K562 (cell line): ENCODE measurements around the gene NAV2. TPM values are rescaled to one million over a fixed set of nuclear protein-coding genes. Genes with fewer than 3 reads are reported as not detected.

Experiments
- ATAC-seq: fragments of 200-7000 bp; cut with Tn5 transposase; 3 replicates; pipeline ENCODE4 v1.9.1; 2020; ENCODE audit warnings: moderate library complexity
- BruUV-seq: library from RNA; stranded (reverse); fragments of 400-500 nt; replicated peaks from 2 replicates; lab custom pipeline; 2021; lab: Mats Ljungman, UMichigan
- CTCF ChIA-PET: fragments of 300-600 bp; formaldehyde crosslinking; extraction: SDS; loops from one replicate; lab custom pipeline; 2021; ENCODE audit warnings: low intra/inter-chr PET ratio; lab: Yijun Ruan, JAX
- POLR2A ChIA-PET: fragments of 300-600, 350-650 bp; sonication (Branson Sonifier 250); formaldehyde crosslinking; extraction: SDS; loops from one replicate; lab custom pipeline; 2021; ENCODE audit warnings: antibody characterized with exemption, inconsistent platforms; lab: Yijun Ruan, JAX
- DNase-seq, 4 experiments: peaks; one replicate each; pipeline versions ENCODE4 v3.0.0 to v3.0.0-alpha.2; 2011 to 2018; ENCODE audit warnings: low spot score in 3 of 4, mixed read lengths in 3 of 4; ENCODE audit errors: extremely low read depth in 1 of 4
- FAIRE-seq: peaks from 2 replicates; lab custom pipeline; 2011; peaks lifted over from hg19 to GRCh38; lab: Jason Lieb, UNC
- H2AFZ ChIP-seq: 2 replicates; pipeline ENCODE4 v1.6.0; 2011; ENCODE audit warnings: low read depth, low read length, control low read depth, inconsistent platforms
- H3K27ac ChIP-seq: fragments of 200-600 bp; 3 replicates; pipeline ENCODE4 v1.8.0; 2011; ENCODE audit warnings: low read depth, mild to moderate bottlenecking, control low read depth, inconsistent platforms, low read length, moderate library complexity, mixed read lengths; ENCODE audit errors: extremely low read depth
- H3K27me3 ChIP-seq, 2 experiments: fragments of 300-600 bp in 1 of 2; 2 replicates in 1 of 2; 3 replicates in 1 of 2; pipeline versions ENCODE4 v1.6.0 to v1.8.0; 2011; ENCODE audit warnings: inconsistent platforms in 2 of 2, low read length in 2 of 2, mild to moderate bottlenecking in 1 of 2, mixed read lengths in 1 of 2, moderate library complexity in 1 of 2; ENCODE audit not compliant: control insufficient read depth in 2 of 2, insufficient read depth in 2 of 2
- H3K36me3 ChIP-seq: fragments of 300-600 bp; 3 replicates; pipeline ENCODE4 v1.8.0; 2011; ENCODE audit warnings: mild to moderate bottlenecking, low read length, inconsistent platforms; ENCODE audit not compliant: control insufficient read depth, insufficient read depth
- H3K4me1 ChIP-seq, 2 experiments: fragments of 200-600 bp in 1 of 2; replicated peaks in 1 of 2; 2 replicates in 1 of 2; 3 replicates in 1 of 2; pipeline versions ENCODE4 v1.5.1 to v1.8.0; 2011; ENCODE audit warnings: inconsistent platforms in 2 of 2, low read length in 2 of 2, mild to moderate bottlenecking in 1 of 2, mixed read lengths in 1 of 2, moderate library complexity in 1 of 2; ENCODE audit not compliant: control insufficient read depth in 2 of 2, insufficient read depth in 2 of 2
- H3K4me2 ChIP-seq: 2 replicates; pipeline ENCODE4 v1.6.1; 2011; ENCODE audit warnings: low read length, control low read depth, inconsistent platforms, mixed read lengths; ENCODE audit not compliant: insufficient read depth
- H3K4me3 ChIP-seq: fragments of 200-600 bp; sonication (generic), shearing (Covaris generic); 2 replicates; pipeline ENCODE4 v1.5.1; 2016; ENCODE audit warnings: control low read depth, inconsistent platforms
- H3K79me2 ChIP-seq: fragments of 200-600 bp; 3 replicates; pipeline ENCODE4 v1.8.0; 2011; ENCODE audit warnings: low read length, inconsistent platforms; ENCODE audit not compliant: control insufficient read depth, insufficient read depth
- H3K9ac ChIP-seq, 2 experiments: 2 replicates each; pipeline versions ENCODE4 v1.6.0 to v1.6.1; 2011; ENCODE audit warnings: low read depth in 2 of 2, low read length in 2 of 2, control low read depth in 1 of 2, inconsistent platforms in 1 of 2, mild to moderate bottlenecking in 1 of 2, mixed read lengths in 1 of 2; ENCODE audit not compliant: insufficient read depth in 1 of 2
- H3K9me1 ChIP-seq: one replicate; pipeline ENCODE4 v1.6.0; 2011; ENCODE audit warnings: inconsistent platforms, mild to moderate bottlenecking, low read length, moderate library complexity; ENCODE audit not compliant: control insufficient read depth, insufficient read depth
- H3K9me3 ChIP-seq: replicated peaks from 2 replicates; pipeline ENCODE4 v1.5.1; 2011; ENCODE audit warnings: low read depth, low read length, inconsistent platforms; ENCODE audit not compliant: control insufficient read depth, insufficient read depth
- H4K20me1 ChIP-seq: replicated peaks from 2 replicates; pipeline ENCODE4 v1.6.1; 2011; ENCODE audit warnings: low read length, inconsistent platforms, mixed read lengths; ENCODE audit not compliant: control insufficient read depth, insufficient read depth
- CEBPG ChIP-seq, 3 experiments: fragments of 200-800 bp in 1 of 3; sonication (Bioruptor generic) in 1 of 3; sonication (generic) in 1 of 3; formaldehyde crosslinking in 1 of 3; IDR thresholded peaks in 2 of 3; conservative IDR thresholded peaks in 1 of 3; 2 replicates each; pipeline versions ENCODE4 v1.6.1 to v1.8.0; 2016 to 2022; ENCODE audit warnings: missing compliant biosample characterization in 2 of 3, missing genetic modification characterization in 2 of 3, mild to moderate bottlenecking in 1 of 3, missing genetic modification reagents in 1 of 3
- ETV1 ChIP-seq: fragments of 450-650 bp; conservative IDR thresholded peaks from 2 replicates; pipeline ENCODE4 v1.6.1; 2016; ENCODE audit warnings: missing genetic modification characterization, control low read depth, low read depth, missing compliant biosample characterization
- KLF1 ChIP-seq: fragments of 450-650 bp; IDR thresholded peaks from 2 replicates; pipeline ENCODE4 v1.6.1; 2016; ENCODE audit warnings: missing genetic modification characterization, missing compliant biosample characterization
- MYC ChIP-seq, 2 experiments: fragments of 250-450 bp in 1 of 2; sonication (Bioruptor Pico) in 1 of 2; IDR thresholded peaks; 2 replicates each; pipeline versions ENCODE4 v1.5.1 to v1.6.1; 2012 to 2021; ENCODE audit warnings: low read depth in 2 of 2, borderline replicate concordance in 1 of 2, improper control_type of control experiment in 1 of 2, low read length in 1 of 2, mild to moderate bottlenecking in 1 of 2, moderate library complexity in 1 of 2
- NFIX ChIP-seq: fragments of 250-450 bp; sonication (Bioruptor Pico); IDR thresholded peaks from 2 replicates; pipeline ENCODE4 v1.4.0; 2020; ENCODE audit warnings: low read depth, mild to moderate bottlenecking, moderate library complexity
- TEAD4 ChIP-seq, 2 experiments: sonication (generic) in 1 of 2; formaldehyde crosslinking in 1 of 2; IDR thresholded peaks; 2 replicates each; pipeline versions ENCODE4 v1.6.1 to v1.8.0; 2012 to 2022; ENCODE audit warnings: borderline replicate concordance in 1 of 2, inconsistent platforms in 1 of 2, low read length in 1 of 2, mild to moderate bottlenecking in 1 of 2, missing genetic modification reagents in 1 of 2
- USF2 ChIP-seq: sonication (generic); formaldehyde crosslinking; IDR thresholded peaks from 2 replicates; pipeline ENCODE4 v1.5.0; 2020; ENCODE audit warnings: missing genetic modification reagents
- ZHX1 ChIP-seq: fragments of 150-350 bp; conservative IDR thresholded peaks from 2 replicates; pipeline ENCODE4 v1.6.1; 2014; ENCODE audit warnings: low read length
- ZNF140 ChIP-seq: fragments of 250-450 bp; sonication (Bioruptor Pico); IDR thresholded peaks from 2 replicates; pipeline ENCODE4 v1.8.0; 2021; ENCODE audit warnings: moderate library complexity, mild to moderate bottlenecking, inconsistent platforms
- ZNF589 ChIP-seq: fragments of 200-800 bp; sonication (Bioruptor generic); IDR thresholded peaks from 2 replicates; pipeline ENCODE4 v1.6.1; 2016; ENCODE audit warnings: low read depth, missing genetic modification characterization, missing compliant biosample characterization
- ZNF707 ChIP-seq: fragments of 250-450 bp; sonication (Bioruptor Pico); conservative IDR thresholded peaks from 2 replicates; pipeline ENCODE4 v1.8.0; 2022; ENCODE audit warnings: inconsistent platforms, mild to moderate bottlenecking, moderate library complexity
- WGBS: fragments of 100-300 bp; shearing (Covaris generic); methylation state at CpG from one replicate; pipeline ENCODE4 v1.1.6; 2016; ENCODE audit warnings: low coverage, mixed read lengths; ENCODE audit not compliant: insufficient coverage; ENCODE audit errors: missing lambda C conversion rate; 5-methylcytosine and 5-hydroxymethylcytosine counted together
- in situ Hi-C: fragments of 300-500 bp; cut with MboI; formaldehyde crosslinking; loops from 4 replicates; pipeline ENCODE4 v1.15.0; 2018; ENCODE audit warnings: inconsistent platforms, mixed read lengths
- intact Hi-C: fragments of 100-400 bp; cut with micrococcal nuclease; formaldehyde crosslinking; loops from 2 replicates; pipeline ENCODE4 v1.14.2; 2022
- polyA plus RNA-seq, 8 experiments: library from polyadenylated mRNA; depleted of rRNA in 4 of 8; stranded (reverse) in 5 of 8; unstranded in 3 of 8; fragments of >200 nt; fragmentation: Nextera tagmentation in 2 of 8; fragmentation: Illumina TruSeq in 1 of 8; extraction: Ambion mirVana in 2 of 8; extraction: Trizol in 1 of 8; gene quantifications; 2 replicates each; pipeline versions ENCODE4 v1.2.1 to v1.2.3, GENCODE V29; 2011 to 2014; ENCODE audit warnings: inconsistent platforms in 1 of 8, missing spikeins in 1 of 8
- total RNA-seq, 7 experiments: library from RNA; depleted of rRNA in 6 of 7; stranded (reverse); fragments of >200 nt in 6 of 7; fragmentation: Illumina TruSeq in 2 of 7; extraction: Trizol in 2 of 7; gene quantifications; 2 replicates each; pipeline versions ENCODE4 v1.2.1 to v1.2.3, GENCODE V29; 2011 to 2021; ENCODE audit warnings: low replicate concordance in 1 of 7

Gene NAV2
- total and polyA plus RNA-seq, 9 of the 15 experiments (the other 6 are each of a cell fraction or from before 2014, with no cell fraction given): 0.03 to 0.35 (median 0.05) TPM

- CTCF ChIA-PET: no interaction called here
- H3K4me3 ChIP-seq: no peak overlapping the region
- intact Hi-C loops: no loop called here
- H4K20me1 ChIP-seq: peaks cover 5% of the 10 kb centered on the region; the same call in 1 of the 2 replicates
- H3K36me3 ChIP-seq: no peaks in the 10 kb centered on the region
- DNase-seq: no peak
- no peak overlapping the region for H3K4me2 ChIP-seq
- no TSS peak for BruUV-seq
- no peaks in the 10 kb centered on the region; a peak in 1 of 5 replicates for H3K4me1 ChIP-seq
- no peaks in the 10 kb centered on the region for H3K79me2 ChIP-seq
- H2AFZ ChIP-seq: no peak overlapping the region
- no peaks in the 10 kb centered on the region for H3K9me1 ChIP-seq
- TF ChIP-seq USF2 (CRISPR knock-in tag) (no peak), ZNF707 (CRISPR knock-in tag) (no peak), ZNF140 (CRISPR knock-in tag) (no peak), MYC (IDR thresholded peaks at IDR 0.05; ENCODE audit: low read depth, low read length) (no peak), MYC (CRISPR knock-in tag; IDR thresholded peaks at IDR 0.05; ENCODE audit: borderline replicate concordance, low read depth) (no peak), NFIX (CRISPR knock-in tag) (no peak), KLF1 (tag) (no peak), ZHX1 (no peak), ETV1 (tag) (no peak), ZNF589 (CRISPR knock-in tag) (no peak), CEBPG (CRISPR knock-in tag; IDR thresholded peaks at IDR 0.05) (no peak), CEBPG (tag; conservative IDR thresholded peaks at IDR 0.05 in 1 of 2, IDR thresholded peaks at IDR 0.05 in 1 of 2) (no peak), TEAD4 (IDR thresholded peaks at IDR 0.05; ENCODE audit: low read length) (no peak), TEAD4 (CRISPR knock-in tag; IDR thresholded peaks at IDR 0.05; ENCODE audit: borderline replicate concordance) (no peak)
- TF ChIP-seq, all 486 proteins: peak for 0
- Histone ChIP-seq H3K27ac (no peak overlapping the region), H3K9me3 (no peaks in the 10 kb centered on the region), H3K9ac (no peak overlapping the region), H3K27me3 (peaks cover 25 to 46% of the 10 kb centered on the region in 2 experiments; a peak in 4 of 5 replicates)
- WGBS: 2% methylated on average over 20 of the region's 20 CpGs
- FAIRE-seq (no peak), ATAC-seq (no peak)
- in situ Hi-C loops: loop anchor here (10.0 to 25.0 kb wide), 2 partner anchors 402 to 679 kb away; no protein-coding TSS in a partner anchor
- POLR2A ChIA-PET: interaction anchor here (0.6 to 0.8 kb wide), 3 partner anchors 16 to 342 kb away, joined by 3 read pairs; no protein-coding TSS in a partner anchor
These were observed 220.6 kb downstream of the NAV2 start for GRCh38 chr11:19933132-19933735.
